K562 (cell line): Measurements from ENCODE around the gene HSPA4. TPM values are rescaled to one million over a fixed set of nuclear protein-coding genes. Genes with fewer than 3 reads are reported as not detected.

Experiments used
- ATF1 ChIP-seq, 2 experiments: fragments of 450-650 bp in 1 of 2; IDR thresholded peaks; 2 replicates each; pipeline ENCODE4 v1.6.1; 2016; ENCODE audit warnings: missing compliant biosample characterization in 1 of 2, missing genetic modification characterization in 1 of 2
- CHD1 ChIP-seq: fragments of 200-600 bp; sonication (generic); IDR thresholded peaks from one replicate; pipeline ENCODE4 v1.6.1; 2012; ENCODE audit warnings: mild to moderate bottlenecking, moderate library complexity, low read length, inconsistent platforms
- CHD4 ChIP-seq: fragments of 200-600 bp; sonication (generic); IDR thresholded peaks from 3 replicates; pipeline ENCODE4 v1.6.1; 2012; ENCODE audit warnings: low read depth, mild to moderate bottlenecking, mixed read lengths, low read length, inconsistent platforms; ENCODE audit not compliant: insufficient read depth, insufficient replicate concordance, poor library complexity, severe bottlenecking
- ELK3 ChIP-seq: fragments of 450-650 bp; formaldehyde crosslinking; IDR thresholded peaks from 2 replicates; pipeline ENCODE4 v1.4.0; 2020; ENCODE audit warnings: mild to moderate bottlenecking
- FOXP1 ChIP-seq: sonication (generic); formaldehyde crosslinking; IDR thresholded peaks from 2 replicates; pipeline ENCODE4 v1.8.0; 2022; ENCODE audit warnings: mild to moderate bottlenecking, missing genetic modification reagents
- HDAC3 ChIP-seq: fragments of 450-650 bp; IDR thresholded peaks from 2 replicates; pipeline ENCODE4 v1.6.1; 2018; ENCODE audit warnings: borderline replicate concordance, mild to moderate bottlenecking, moderate library complexity; ENCODE audit not compliant: partially characterized antibody
- MCM2 ChIP-seq: fragments of 450-650 bp; IDR thresholded peaks from 2 replicates; pipeline ENCODE4 v1.6.1; 2017; ENCODE audit warnings: low read depth, mild to moderate bottlenecking
- MNT ChIP-seq, 2 experiments: fragments of 450-650 bp; conservative IDR thresholded peaks; 2 replicates each; pipeline ENCODE4 v1.6.1; 2017; ENCODE audit warnings: mild to moderate bottlenecking in 2 of 2, moderate library complexity in 2 of 2
- MTA2 ChIP-seq: fragments of 450-650 bp; IDR thresholded peaks from 2 replicates; pipeline ENCODE4 v1.6.1; 2016; ENCODE audit warnings: low read depth
- NCOA6 ChIP-seq: fragments of 450-650 bp; IDR thresholded peaks from 2 replicates; pipeline ENCODE4 v1.6.1; 2017; ENCODE audit warnings: mild to moderate bottlenecking
- PHF21A ChIP-seq: fragments of 450-650 bp; IDR thresholded peaks from 2 replicates; pipeline ENCODE4 v1.6.1; 2017; ENCODE audit warnings: low read depth, borderline replicate concordance
- SAP30 ChIP-seq: fragments of 200-600 bp; sonication (generic); IDR thresholded peaks from 2 replicates; pipeline ENCODE4 v1.6.1; 2012; ENCODE audit warnings: borderline replicate concordance, low read depth, mild to moderate bottlenecking, moderate library complexity, low read length, control low read depth, inconsistent platforms; ENCODE audit not compliant: insufficient read depth, poor library complexity, severe bottlenecking
- SRF ChIP-seq, 2 experiments: fragments of 250-450, 450-650 bp in 1 of 2; sonication (Bioruptor Pico) in 1 of 2; sonication (generic) in 1 of 2; formaldehyde crosslinking; IDR thresholded peaks; 2 replicates each; pipeline versions ENCODE4 v1.5.0 to v1.5.1; 2020 to 2022; ENCODE audit warnings: mild to moderate bottlenecking in 1 of 2, missing genetic modification reagents in 1 of 2
- THAP12 ChIP-seq: fragments of 250-450 bp; sonication (Bioruptor Pico); IDR thresholded peaks from 2 replicates; pipeline ENCODE4 v1.9.0; 2021; ENCODE audit warnings: mild to moderate bottlenecking, inconsistent platforms
- TSC22D4 ChIP-seq: fragments of 450-650 bp; IDR thresholded peaks from 2 replicates; pipeline ENCODE4 v1.6.1; 2016; ENCODE audit warnings: missing genetic modification characterization, missing biosample characterization, control low read depth
- ZFP1 ChIP-seq: fragments of 450-650 bp; formaldehyde crosslinking; IDR thresholded peaks from 2 replicates; pipeline ENCODE4 v1.4.0; 2020; ENCODE audit warnings: mild to moderate bottlenecking, mixed read lengths
- ZNF212 ChIP-seq: fragments of 450-650 bp; formaldehyde crosslinking; IDR thresholded peaks from 2 replicates; pipeline ENCODE4 v1.4.0; 2020; ENCODE audit warnings: mild to moderate bottlenecking
- ZNF444 ChIP-seq: fragments of 250-450 bp; sonication (Bioruptor Pico); IDR thresholded peaks from 2 replicates; pipeline ENCODE4 v1.4.0; 2020; ENCODE audit warnings: mild to moderate bottlenecking, moderate library complexity
- ZNF583 ChIP-seq: fragments of 250-450 bp; sonication (Bioruptor Pico); IDR thresholded peaks from 2 replicates; pipeline ENCODE4 v1.4.0; 2020
- ZNF696 ChIP-seq: fragments of 250-450 bp; sonication (Bioruptor Pico); conservative IDR thresholded peaks from 2 replicates; pipeline ENCODE4 v1.4.0; 2020; ENCODE audit warnings: mild to moderate bottlenecking, moderate library complexity
- polyA plus RNA-seq, 8 experiments: library from polyadenylated mRNA; depleted of rRNA in 4 of 8; stranded (reverse) in 5 of 8; unstranded in 3 of 8; fragments of >200 nt; fragmentation: Nextera tagmentation in 2 of 8; fragmentation: Illumina TruSeq in 1 of 8; extraction: Ambion mirVana in 2 of 8; extraction: Trizol in 1 of 8; gene quantifications; 2 replicates each; pipeline versions ENCODE4 v1.2.1 to v1.2.3, GENCODE V29; 2011 to 2014; ENCODE audit warnings: inconsistent platforms in 1 of 8, missing spikeins in 1 of 8
- total RNA-seq, 7 experiments: library from RNA; depleted of rRNA in 6 of 7; stranded (reverse); fragments of >200 nt in 6 of 7; fragmentation: Illumina TruSeq in 2 of 7; extraction: Trizol in 2 of 7; gene quantifications; 2 replicates each; pipeline versions ENCODE4 v1.2.1 to v1.2.3, GENCODE V29; 2011 to 2021; ENCODE audit warnings: low replicate concordance in 1 of 7
- TF ChIP-seq, protein P1 (sequence below): fragments of 250-450 bp; sonication (Bioruptor Pico); IDR thresholded peaks from 2 replicates; pipeline ENCODE4 v1.5.0; 2020; ENCODE audit warnings: mild to moderate bottlenecking, borderline replicate concordance

Gene HSPA4
- total and polyA plus RNA-seq, 9 of the 15 experiments (the other 6 are each of a cell fraction or from before 2014, with no cell fraction given): 90.3 to 286 (median 148) TPM

DNA sequence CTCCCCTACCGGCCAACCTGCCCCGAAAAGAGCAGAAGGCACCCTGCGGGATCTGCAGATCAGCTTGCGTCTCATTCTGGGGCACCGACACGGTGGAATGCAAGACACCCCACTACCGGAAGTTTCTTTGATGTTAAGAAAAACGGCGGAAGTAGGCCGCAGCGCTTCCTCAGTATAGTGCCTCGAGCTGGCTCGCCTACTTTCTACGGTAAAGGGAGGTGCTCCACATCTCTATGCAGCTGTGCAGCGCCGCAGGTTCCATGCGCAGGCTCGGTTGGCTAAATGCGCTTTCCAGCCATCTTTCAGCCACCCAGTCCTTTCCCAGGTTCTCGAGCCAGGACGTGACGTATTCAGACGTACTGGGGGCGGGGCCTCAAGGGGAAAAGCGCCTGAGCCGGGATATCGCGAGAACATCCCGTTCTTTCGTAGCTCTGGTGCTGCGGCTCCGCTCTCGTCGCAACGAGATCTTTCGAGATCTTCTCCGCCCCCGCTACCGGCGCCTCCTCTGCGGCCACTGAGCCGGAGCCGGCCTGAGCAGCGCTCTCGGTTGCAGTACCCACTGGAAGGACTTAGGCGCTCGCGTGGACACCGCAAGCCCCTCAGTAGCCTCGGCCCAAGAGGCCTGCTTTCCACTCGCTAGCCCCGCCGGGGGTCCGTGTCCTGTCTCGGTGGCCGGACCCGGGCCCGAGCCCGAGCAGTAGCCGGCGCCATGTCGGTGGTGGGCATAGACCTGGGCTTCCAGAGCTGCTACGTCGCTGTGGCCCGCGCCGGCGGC lies at the start of gene HSPA4 (continued):
- TF ChIP-seq, protein P1, sequence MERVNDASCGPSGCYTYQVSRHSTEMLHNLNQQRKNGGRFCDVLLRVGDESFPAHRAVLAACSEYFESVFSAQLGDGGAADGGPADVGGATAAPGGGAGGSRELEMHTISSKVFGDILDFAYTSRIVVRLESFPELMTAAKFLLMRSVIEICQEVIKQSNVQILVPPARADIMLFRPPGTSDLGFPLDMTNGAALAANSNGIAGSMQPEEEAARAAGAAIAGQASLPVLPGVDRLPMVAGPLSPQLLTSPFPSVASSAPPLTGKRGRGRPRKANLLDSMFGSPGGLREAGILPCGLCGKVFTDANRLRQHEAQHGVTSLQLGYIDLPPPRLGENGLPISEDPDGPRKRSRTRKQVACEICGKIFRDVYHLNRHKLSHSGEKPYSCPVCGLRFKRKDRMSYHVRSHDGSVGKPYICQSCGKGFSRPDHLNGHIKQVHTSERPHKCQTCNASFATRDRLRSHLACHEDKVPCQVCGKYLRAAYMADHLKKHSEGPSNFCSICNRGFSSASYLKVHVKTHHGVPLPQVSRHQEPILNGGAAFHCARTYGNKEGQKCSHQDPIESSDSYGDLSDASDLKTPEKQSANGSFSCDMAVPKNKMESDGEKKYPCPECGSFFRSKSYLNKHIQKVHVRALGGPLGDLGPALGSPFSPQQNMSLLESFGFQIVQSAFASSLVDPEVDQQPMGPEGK: no peak
- TF ChIP-seq ZNF444 (CRISPR knock-in tag) (no peak), MNT (conservative IDR thresholded peaks at IDR 0.05) (peak in 1 of 2 experiments; percentile 37; a peak in 3 of 4 replicates), HDAC3 (peak; percentile 25), ZNF696 (no peak), ZNF583 (no peak), PHF21A (no peak), MCM2 (no peak), CHD4 (no peak), TSC22D4 (tag) (no peak), CHD1 (no peak), ZNF212 (CRISPR knock-in tag) (no peak), ZFP1 (CRISPR knock-in tag) (no peak), MTA2 (no peak), FOXP1 (CRISPR knock-in tag) (no peak), THAP12 (peak; percentile 78; the same call in 1 of the 2 replicates), ELK3 (CRISPR knock-in tag) (no peak), NCOA6 (no peak), SRF (CRISPR knock-in tag; IDR thresholded peaks at IDR 0.05) (peak in 1 of 2 experiments; percentile 19; a peak in 1 of 4 replicates), SAP30 (peak; percentile 44), ATF1 (CRISPR knock-in tag; IDR thresholded peaks at IDR 0.05) (no peak), ATF1 (tag; IDR thresholded peaks at IDR 0.05) (peak; percentile 97)
